HCT116 (cell line): ENCODE data around the gene WNT1. TPM values are rescaled to one million over a fixed set of nuclear protein-coding genes. Genes with fewer than 3 reads are reported as not detected.

Experiments used
- ATAC-seq: fragments of 200-7000 bp; cut with Tn5 transposase; 2 replicates; pipeline ENCODE4 v1.9.1; 2020; ENCODE audit warnings: mild to moderate bottlenecking, moderate library complexity
- BruUV-seq: library from RNA; stranded (reverse); fragments of 400-500 nt; replicated peaks from 2 replicates; lab custom pipeline; 2021; lab: Mats Ljungman, UMichigan
- CTCF ChIA-PET: fragments of 300-600 bp; sonication (Branson Sonifier 250); formaldehyde crosslinking; loops from one replicate; lab custom pipeline; 2021; ENCODE audit warnings: antibody characterized with exemption; lab: Charles Lee
- POLR2A ChIA-PET: fragments of 300-600, 350-600 bp; sonication (Branson Sonifier 250); formaldehyde crosslinking; loops from one replicate; lab custom pipeline; 2021; ENCODE audit warnings: antibody characterized with exemption; lab: Charles Lee
- RAD21 ChIA-PET, 2 experiments: fragments of 300-600 bp; sonication (Branson Sonifier 250); formaldehyde crosslinking; loops; one replicate each; lab custom pipeline; 2023; ENCODE audit warnings: low total read pairs in 2 of 2; ENCODE audit not compliant: uncharacterized antibody in 2 of 2, unreplicated experiment in 2 of 2, low non-redundant PET in 1 of 2; lab: Charles Lee
- DNase-seq: peaks from one replicate; pipeline ENCODE4 v3.0.0-alpha.2; 2010; ENCODE audit warnings: low read depth, low spot score
- H2AFZ ChIP-seq: fragments of 200-600 bp; shearing (Covaris generic), sonication (generic); 2 replicates; pipeline ENCODE4 v1.6.1; 2017; ENCODE audit warnings: low read depth, mixed run types, mixed read lengths, antibody characterized with exemption, low read length; ENCODE audit not compliant: poor library complexity, severe bottlenecking
- H3K27ac ChIP-seq: 2 replicates; pipeline ENCODE4 v1.5.1; 2012; ENCODE audit warnings: low read depth, low read length
- H3K27me3 ChIP-seq: fragments of 200-600 bp; sonication (generic); 2 replicates; pipeline ENCODE4 v1.6.1; 2016; ENCODE audit warnings: mixed run types, low read length, mixed read lengths; ENCODE audit not compliant: insufficient read depth
- H3K36me3 ChIP-seq, 2 experiments: fragments of 200-500 bp in 1 of 2; fragments of 200-600 bp in 1 of 2; sonication (Bioruptor generic) in 1 of 2; sonication (generic) in 1 of 2; 2 replicates each; pipeline versions ENCODE4 v1.5.1 to v1.6.1; 2014 to 2016; ENCODE audit warnings: low read length in 2 of 2, inconsistent platforms in 1 of 2, mixed read lengths in 1 of 2, mixed run types in 1 of 2; ENCODE audit not compliant: insufficient read depth in 2 of 2, control insufficient read depth in 1 of 2
- H3K4me1 ChIP-seq, 2 experiments: fragments of 200-600 bp in 1 of 2; sonication (generic) in 1 of 2; 2 replicates each; pipeline versions ENCODE4 v1.5.1 to v1.6.1; 2012 to 2017; ENCODE audit warnings: low read length in 2 of 2, inconsistent platforms in 1 of 2, mild to moderate bottlenecking in 1 of 2, mixed read lengths in 1 of 2, mixed run types in 1 of 2, moderate library complexity in 1 of 2; ENCODE audit not compliant: insufficient read depth in 2 of 2, control insufficient read depth in 1 of 2
- H3K4me2 ChIP-seq: fragments of 200-600 bp; sonication (generic); 2 replicates; pipeline ENCODE4 v1.6.1; 2017; ENCODE audit warnings: mixed run types, low read length, mixed read lengths
- H3K4me3 ChIP-seq, 2 experiments: fragments of 200-600 bp in 1 of 2; sonication (generic) in 1 of 2; replicated peaks in 1 of 2; 2 replicates each; pipeline ENCODE4 v1.5.1; 2011 to 2016; ENCODE audit warnings: low read length in 2 of 2, control low read depth in 1 of 2, low read depth in 1 of 2, mild to moderate bottlenecking in 1 of 2, mixed read lengths in 1 of 2, mixed run types in 1 of 2
- H3K79me2 ChIP-seq: fragments of 200-600 bp; sonication (generic); 2 replicates; pipeline ENCODE4 v1.6.1; 2017; ENCODE audit warnings: mild to moderate bottlenecking, mixed run types, low read length, moderate library complexity, mixed read lengths; ENCODE audit not compliant: insufficient read depth
- H3K9ac ChIP-seq: fragments of 200-600 bp; sonication (generic); 2 replicates; pipeline ENCODE4 v1.6.1; 2016; ENCODE audit warnings: low read length, mixed read lengths
- H3K9me2 ChIP-seq: fragments of 200-600 bp; sonication (generic), shearing (Covaris generic); 2 replicates; pipeline ENCODE4 v1.6.1; 2017; ENCODE audit warnings: mixed run types, mild to moderate bottlenecking, moderate library complexity; ENCODE audit not compliant: insufficient read depth
- H3K9me3 ChIP-seq, 2 experiments: fragments of 200-500 bp in 1 of 2; fragments of 200-600 bp in 1 of 2; sonication (Bioruptor generic) in 1 of 2; sonication (generic) in 1 of 2; 2 replicates each; pipeline ENCODE4 v1.6.1; 2014 to 2017; ENCODE audit warnings: low read length in 2 of 2, mixed read lengths in 2 of 2, inconsistent platforms in 1 of 2, low read depth in 1 of 2, mild to moderate bottlenecking in 1 of 2, mixed run types in 1 of 2, moderate library complexity in 1 of 2; ENCODE audit not compliant: control insufficient read depth in 1 of 2, insufficient read depth in 1 of 2
- H4K20me1 ChIP-seq: fragments of 200-600 bp; sonication (generic), shearing (Covaris generic); 2 replicates; pipeline ENCODE4 v1.6.1; 2017; ENCODE audit warnings: mixed run types, mild to moderate bottlenecking, moderate library complexity; ENCODE audit not compliant: insufficient read depth
- CBX3 ChIP-seq: IDR thresholded peaks from 2 replicates; pipeline ENCODE4 v1.6.1; 2012; ENCODE audit warnings: low read depth
- CEBPB ChIP-seq: IDR thresholded peaks from 2 replicates; pipeline ENCODE4 v1.6.1; 2012; ENCODE audit warnings: low read depth
- CTCF ChIP-seq, 3 experiments: fragments of 200-600 bp in 1 of 3; sonication (generic) in 1 of 3; IDR thresholded peaks in 2 of 3; conservative IDR thresholded peaks in 1 of 3; 2 replicates each; pipeline ENCODE4 v1.5.1; 2012 to 2017; ENCODE audit warnings: low read depth in 2 of 3, low read length in 2 of 3, antibody characterized with exemption in 1 of 3, borderline replicate concordance in 1 of 3, control low read depth in 1 of 3, mild to moderate bottlenecking in 1 of 3, mixed read lengths in 1 of 3, mixed run types in 1 of 3, moderate library complexity in 1 of 3; ENCODE audit not compliant: insufficient read depth in 1 of 3
- ELF1 ChIP-seq: IDR thresholded peaks from 2 replicates; pipeline ENCODE4 v1.6.1; 2012; ENCODE audit warnings: low read depth, borderline replicate concordance
- EZH2 ChIP-seq: fragments of 200-600 bp; sonication (generic); IDR thresholded peaks from 2 replicates; pipeline ENCODE4 v1.6.1; 2017; ENCODE audit warnings: antibody characterized with exemption, mixed run types
- EZH2phosphoT487 ChIP-seq: fragments of 200-600 bp; IDR thresholded peaks from 2 replicates; pipeline ENCODE4 v1.6.1; 2018; ENCODE audit warnings: antibody characterized with exemption, borderline replicate concordance
- MAX ChIP-seq: IDR thresholded peaks from 2 replicates; pipeline ENCODE4 v1.6.1; 2012
- POLR2AphosphoS5 ChIP-seq: IDR thresholded peaks from 2 replicates; pipeline ENCODE4 v1.6.1; 2011; ENCODE audit warnings: mild to moderate bottlenecking, low read depth, low read length, moderate library complexity
- RAD21 ChIP-seq: IDR thresholded peaks from 2 replicates; pipeline ENCODE4 v1.6.1; 2012; ENCODE audit warnings: low read depth, mild to moderate bottlenecking
- SRF ChIP-seq: IDR thresholded peaks from 2 replicates; pipeline ENCODE4 v1.6.1; 2012; ENCODE audit warnings: low read depth
- TCF7L2 ChIP-seq: IDR thresholded peaks from 2 replicates; pipeline ENCODE4 v1.7.0; 2011; ENCODE audit warnings: borderline replicate concordance, inconsistent platforms; ENCODE audit not compliant: insufficient read depth, insufficient read length; ENCODE audit errors: extremely low read depth
- ZBTB33 ChIP-seq: IDR thresholded peaks from 2 replicates; pipeline ENCODE4 v1.6.1; 2011; ENCODE audit warnings: mild to moderate bottlenecking, low read length, moderate library complexity; ENCODE audit not compliant: insufficient replicate concordance; ENCODE audit errors: extremely low read depth
- ZFX ChIP-seq: fragments of 450-650 bp; IDR thresholded peaks from 2 replicates; pipeline ENCODE4 v1.6.1; 2017
- intact Hi-C: fragments of 100-400 bp; cut with micrococcal nuclease; formaldehyde crosslinking; loops from 2 replicates; pipeline ENCODE4 v1.10.0; 2022
- total RNA-seq: library from RNA; stranded (reverse); gene quantifications from one replicate; pipeline ENCODE4 v1.2.1, GENCODE V29; 2021; ENCODE audit not compliant: unreplicated experiment
- TF ChIP-seq, protein P1 (sequence below): IDR thresholded peaks from 2 replicates; pipeline ENCODE4 v1.6.1; 2012

WNT1 gene
- total RNA-seq, 1 experiment from 2014 or later: not detected

GRCh38 chr12:48929551-48929950 lies 48.6 kb upstream of the WNT1 start:
- no peak for DNase-seq
- no TSS peak for BruUV-seq
- Histone ChIP-seq H3K36me3 (peaks cover 21 to 29% of the 10 kb centered on the region in 2 experiments; a peak in 3 of 4 replicates), H3K79me2 (no peaks in the 10 kb centered on the region), H2AFZ (no peak overlapping the region), H3K27ac (no peak overlapping the region), H3K27me3 (no peaks in the 10 kb centered on the region), H3K9me3 (no peaks in the 10 kb centered on the region), H3K9ac (no peak overlapping the region), H3K9me2 (no peaks in the 10 kb centered on the region), H4K20me1 (no peaks in the 10 kb centered on the region), H3K4me2 (no peak overlapping the region), H3K4me1 (no peaks in the 10 kb centered on the region), H3K4me3 (no peak overlapping the region)
- TF ChIP-seq CBX3 (no peak), CEBPB (no peak), ZBTB33 (no peak), POLR2AphosphoS5 (no peak)
- ChIA-PET RAD21 (no interaction called here), POLR2A (no interaction called here), CTCF (interaction anchor here (1.1 to 1.3 kb wide), 2 partner anchors 58 to 76 kb away, joined by 3 read pairs; no protein-coding TSS in a partner anchor)
- no peak for ATAC-seq
- intact Hi-C loops: no loop called here

DNA sequence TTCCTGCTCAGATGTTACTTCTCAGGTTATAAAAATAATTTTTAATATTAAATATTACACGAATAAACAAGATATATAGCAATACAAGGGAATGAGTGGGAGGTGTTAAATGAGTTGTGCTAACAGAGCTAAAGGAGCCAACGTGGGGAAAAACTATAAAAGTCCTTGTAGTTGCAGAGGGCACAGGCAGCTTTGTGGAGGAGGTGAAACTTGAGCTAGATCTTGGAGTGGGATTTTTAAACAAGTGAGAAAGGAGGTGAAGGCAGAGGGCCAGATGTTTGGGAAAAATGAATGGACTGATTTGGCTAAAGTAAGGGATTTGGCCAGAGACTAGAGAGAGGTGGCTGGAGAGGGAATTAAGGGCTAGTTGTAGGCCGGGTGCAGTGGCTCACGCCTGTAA lies 47.6 kb upstream of the WNT1 start:
- intact Hi-C loops: no loop called here
- BruUV-seq: no TSS peak
- Histone ChIP-seq H3K36me3 (peaks cover 26 to 34% of the 10 kb centered on the region in 2 experiments), H3K27me3 (no peaks in the 10 kb centered on the region), H4K20me1 (no peaks in the 10 kb centered on the region), H3K4me1 (no peaks in the 10 kb centered on the region), H3K9ac (no peak overlapping the region), H3K79me2 (no peaks in the 10 kb centered on the region), H3K9me3 (no peaks in the 10 kb centered on the region), H3K4me2 (no peak overlapping the region), H2AFZ (no peak overlapping the region), H3K4me3 (no peak overlapping the region), H3K9me2 (no peaks in the 10 kb centered on the region), H3K27ac (no peak overlapping the region)
- ChIA-PET POLR2A (interaction anchor here (0.6 kb wide), 1 partner anchor 349 kb away, joined by 4 read pairs; no protein-coding TSS in a partner anchor), CTCF (interaction anchor here (1.3 kb wide), 1 partner anchor 77 kb away, joined by 3 read pairs; no protein-coding TSS in a partner anchor), RAD21 (no interaction called here)
- ATAC-seq: no peak
- no peak for DNase-seq
- TF ChIP-seq TCF7L2 (no peak), MAX (no peak), EZH2 (no peak), ZFX (no peak), ELF1 (no peak), CTCF (IDR thresholded peaks at IDR 0.05 in 2 of 3, conservative IDR thresholded peaks at IDR 0.05 in 1 of 3; ENCODE audit: borderline replicate concordance in 1 of 3, insufficient read depth in 1 of 3, low read depth in 2 of 3, low read length in 2 of 3) (no peak), SRF (no peak), EZH2phosphoT487 (no peak), ZBTB33 (no peak), RAD21 (no peak)
- TF ChIP-seq, protein P1, sequence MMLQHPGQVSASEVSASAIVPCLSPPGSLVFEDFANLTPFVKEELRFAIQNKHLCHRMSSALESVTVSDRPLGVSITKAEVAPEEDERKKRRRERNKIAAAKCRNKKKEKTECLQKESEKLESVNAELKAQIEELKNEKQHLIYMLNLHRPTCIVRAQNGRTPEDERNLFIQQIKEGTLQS: no peak
